ENCODE results near the gene TAF11L4. TPM values are rescaled to one million over a fixed set of nuclear protein-coding genes. Genes with fewer than 3 reads are reported as not detected.
"Not testable (repeated sequence)": the region's sequence is repeated elsewhere in the genome, so short reads cannot be mapped to it uniquely, and the experiment has no call there.

Gene TAF11L4
- total RNA-seq, result not detected

DNA sequence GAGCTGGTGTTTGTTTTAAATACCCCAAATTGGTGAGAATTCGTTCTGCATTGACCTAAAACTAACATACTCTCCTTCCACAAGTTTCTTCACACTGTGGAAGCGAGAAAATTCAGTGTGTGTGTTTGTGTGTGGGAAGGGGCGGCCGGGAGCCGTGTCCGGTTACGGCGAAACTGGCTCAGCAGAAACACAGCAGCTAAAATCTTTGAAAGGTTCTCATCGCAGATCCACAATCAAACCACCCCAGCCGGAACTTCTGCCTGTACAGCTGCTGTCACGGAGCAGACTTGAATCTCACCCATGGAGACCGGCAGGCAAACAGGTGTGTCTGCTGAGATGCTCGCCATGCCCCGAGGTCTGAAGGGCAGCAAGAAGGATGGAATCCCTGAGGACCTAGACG is at the start of gene TAF11L4:
Gene TAF11L4, plus strand, starts transcription at position 301 of the 400 bp plus-strand sequence.
- TF ChIP-seq CTCF (IDR thresholded peaks at IDR 0.05; ENCODE audit: low read depth), result not testable (repeated sequence)

- no peak for TF ChIP-seq CTCF (IDR thresholded peaks at IDR 0.05; ENCODE audit: low read depth)
These were observed 44.6 kb upstream of the TAF11L4 start for GRCh38 chr5:17477043-17477442.

- no peak for TF ChIP-seq CTCF (IDR thresholded peaks at IDR 0.05; ENCODE audit: low read depth)
These were observed 43.9 kb upstream of the TAF11L4 start for GRCh38 chr5:17477573-17478265.

GRCh38 chr5:17481378-17481777 is 40.2 kb upstream of the TAF11L4 start:
- no peak for TF ChIP-seq CTCF (IDR thresholded peaks at IDR 0.05; ENCODE audit: low read depth)

DNA sequence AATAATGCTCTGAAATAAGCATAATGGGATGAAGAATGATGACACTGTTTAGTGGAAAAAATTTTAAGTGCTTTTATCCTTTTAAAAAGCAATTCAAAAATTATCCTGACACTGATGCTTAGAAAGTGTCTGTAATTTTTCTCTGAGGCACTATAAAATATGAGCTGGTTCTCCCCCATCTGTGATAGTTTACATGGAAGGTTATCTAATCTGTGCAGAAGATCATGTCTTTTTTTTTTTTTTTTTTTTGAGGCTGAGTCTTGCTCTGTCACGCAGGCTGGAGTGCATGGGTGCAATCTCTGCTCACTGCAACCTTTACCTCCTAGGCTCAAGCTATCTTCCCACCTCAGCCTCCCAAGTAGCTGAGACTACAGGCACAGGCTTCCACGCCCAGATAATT is 38.8 kb upstream of the TAF11L4 start:
- no peak for TF ChIP-seq CTCF (IDR thresholded peaks at IDR 0.05; ENCODE audit: low read depth)

DNA sequence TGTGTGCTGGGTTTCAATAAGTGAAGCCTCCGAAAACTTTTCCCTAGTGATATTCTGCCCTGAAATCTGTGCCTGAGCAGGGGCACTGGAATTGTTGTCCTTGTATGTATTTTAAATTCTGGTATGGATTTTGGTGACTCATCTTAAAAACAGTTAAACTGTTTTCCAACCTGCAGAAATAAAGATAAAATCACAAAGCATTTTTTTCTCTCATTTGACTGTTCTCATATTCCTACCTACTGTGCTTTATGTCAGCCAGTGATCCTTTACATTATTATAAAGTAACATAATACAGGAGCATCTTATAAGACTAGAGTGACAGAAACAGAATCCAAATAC is 34.5 kb upstream of the TAF11L4 start:
- TF ChIP-seq CTCF (IDR thresholded peaks at IDR 0.05; ENCODE audit: low read depth), result no peak

DNA sequence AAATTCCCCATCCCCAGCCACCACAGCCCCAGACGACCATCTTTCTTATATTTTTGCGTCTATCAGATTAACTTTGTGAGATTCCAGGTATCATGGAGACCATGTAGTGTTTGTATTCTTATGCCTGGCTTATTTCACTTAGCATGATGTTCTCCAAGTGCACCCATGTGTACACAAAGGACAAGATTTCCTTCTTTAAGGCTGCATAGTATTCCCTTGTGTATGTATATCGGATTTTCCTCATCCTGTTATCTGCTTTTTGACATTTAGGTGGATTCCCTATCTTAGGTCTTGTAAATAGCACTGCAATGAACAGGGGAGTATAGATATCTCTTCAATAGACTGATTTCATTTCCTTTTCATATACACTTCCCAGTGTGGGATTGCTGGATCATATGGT is 28.8 kb upstream of the TAF11L4 start:
- no peak for TF ChIP-seq CTCF (IDR thresholded peaks at IDR 0.05; ENCODE audit: low read depth)

Measured in subcutaneous adipose tissue (tissue), 4 donors.